NCI-H2081 treated with DMSO at 0.1 percent for 48 hours (cell line): ENCODE measurements around the gene IP6K2.

ENCODE experiments used
- DNase-seq: peaks from one replicate; lab custom pipeline; 2025; lab: John Stamatoyannopoulos, UW

IP6K2 gene

DNA sequence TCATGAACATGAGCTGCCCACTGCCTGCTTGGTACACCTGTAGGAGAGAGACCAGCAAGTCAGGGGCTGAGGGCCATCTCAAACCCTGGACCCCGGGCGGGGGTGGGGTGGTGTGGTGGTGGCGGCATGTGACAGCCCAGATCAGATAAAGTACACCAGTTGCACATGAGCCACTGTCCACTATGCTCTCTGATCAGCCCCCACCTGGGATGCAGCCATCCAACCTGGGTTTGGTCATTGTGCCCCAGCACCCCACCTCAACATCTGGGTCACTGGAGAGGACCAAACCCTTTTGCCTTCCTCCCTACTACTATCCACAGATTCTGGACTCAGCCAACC, 28.3 kb downstream of the IP6K2 start:
- no peak for DNase-seq

GRCh38 chr3:48688032-48688736, 28.8 kb downstream of the IP6K2 start:
- no peak for DNase-seq

- no peak for DNase-seq
Observed at GRCh38 chr3:48687220-48687678, 29.8 kb downstream of the IP6K2 start.

DNA sequence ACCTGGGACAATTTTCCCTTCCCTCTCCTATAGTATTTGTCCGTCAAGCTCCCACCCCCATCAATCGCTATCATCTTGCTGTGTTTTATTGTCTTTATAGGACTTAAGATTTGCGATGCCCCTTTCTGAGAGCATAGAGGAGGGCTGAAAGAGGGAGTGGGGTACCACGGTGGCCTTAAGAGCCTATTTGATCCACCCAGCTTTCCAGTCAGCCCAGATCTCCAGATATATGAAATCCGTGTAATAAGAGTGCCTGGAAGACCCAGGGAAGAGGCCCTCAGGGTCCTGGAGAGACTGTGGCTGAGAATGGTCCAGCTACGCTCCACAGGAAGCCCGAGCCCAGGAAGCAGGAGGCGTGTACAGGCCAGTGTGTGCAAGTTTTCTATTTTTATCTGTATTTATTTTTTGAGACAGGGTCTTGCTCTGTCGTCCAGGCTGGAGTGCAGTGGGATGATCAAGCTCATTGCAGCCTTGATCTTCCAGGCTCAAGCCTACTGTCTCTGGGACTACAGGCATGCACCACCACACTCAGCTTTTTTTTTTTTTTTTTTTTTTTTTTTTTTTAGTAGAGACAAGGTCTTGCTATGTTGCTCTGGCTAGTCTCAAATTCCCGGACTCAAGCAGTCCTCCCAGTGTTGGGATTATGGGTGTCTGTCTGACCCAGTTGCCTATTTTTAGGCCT, 30.3 kb downstream of the IP6K2 start:
- DNase-seq: no peak

DNA sequence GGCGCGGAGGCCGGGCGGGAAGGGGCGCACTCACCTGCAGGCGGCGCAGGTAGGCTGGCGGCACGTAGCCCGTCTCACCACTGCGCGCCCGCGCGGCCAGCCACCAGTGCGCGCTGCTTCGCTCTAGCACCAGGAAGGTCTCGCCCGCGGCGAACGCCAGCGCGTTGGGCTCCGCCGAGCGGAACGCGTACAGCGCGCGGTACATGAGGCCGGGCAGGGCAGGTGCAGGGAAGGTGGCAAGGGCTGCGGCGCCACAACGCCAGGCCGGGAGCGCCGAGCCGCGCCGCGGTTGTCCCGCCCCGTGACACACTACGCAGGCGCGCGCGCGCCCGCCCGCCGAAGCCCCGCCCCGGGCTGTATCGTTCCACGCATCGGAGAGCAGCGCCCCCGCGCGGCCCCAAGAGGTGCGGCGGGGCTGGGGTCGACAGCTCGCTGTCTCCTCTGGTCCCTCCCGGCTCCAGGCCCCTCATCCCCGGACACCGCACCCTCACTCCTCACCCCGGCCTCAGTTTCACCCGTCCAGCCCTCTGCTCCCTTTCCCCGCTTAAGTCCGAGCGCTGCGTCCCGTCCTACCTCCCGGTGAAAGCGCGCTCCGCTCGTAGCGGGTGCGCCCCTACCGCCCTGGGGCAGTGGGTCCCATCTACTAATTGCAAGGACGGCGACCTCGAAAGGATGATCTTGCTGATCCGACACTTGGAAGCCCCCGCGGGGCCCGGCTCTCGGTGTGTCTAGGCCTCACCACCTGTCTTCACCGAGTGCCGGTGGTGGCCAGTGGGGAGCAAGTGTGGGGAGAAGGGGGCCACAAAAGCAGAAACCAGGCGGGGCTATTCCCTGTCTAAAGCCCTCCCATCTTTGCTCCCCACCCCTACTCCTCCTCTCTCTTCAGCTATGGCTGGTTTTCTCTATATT, 31.2 kb downstream of the IP6K2 start, which contains the start of gene NCKIPSD:
NCKIPSD (minus strand) TSS at position 313 of the 909 bp plus-strand sequence; CDS start at position 205, 108 bp downstream.
- DNase-seq: no peak

DNA sequence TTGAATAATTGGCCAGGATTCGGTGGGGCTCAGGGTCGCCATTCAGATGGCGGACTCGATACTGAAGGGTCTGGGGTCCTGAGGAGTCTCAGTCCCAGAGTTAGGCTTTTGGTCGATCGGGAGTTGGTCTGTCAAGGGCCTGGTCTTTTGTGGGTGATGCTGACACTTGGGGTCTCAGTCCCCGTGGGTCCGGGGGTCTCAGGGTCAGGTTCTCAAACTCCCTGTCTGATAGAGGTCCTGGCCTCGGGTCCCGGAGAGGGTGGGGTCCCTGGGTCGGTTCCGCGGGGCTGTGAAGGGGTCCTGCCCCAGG, 31.8 kb downstream of the IP6K2 start:
- no peak for DNase-seq

GRCh38 chr3:48684480-48685143, 32.4 kb downstream of the IP6K2 start:
- DNase-seq: no peak

- DNase-seq: no peak
Observed at GRCh38 chr3:48684054-48684349, 33.0 kb downstream of the IP6K2 start.

- no peak for DNase-seq
Observed at GRCh38 chr3:48682786-48683185, 34.2 kb downstream of the IP6K2 start.

DNA sequence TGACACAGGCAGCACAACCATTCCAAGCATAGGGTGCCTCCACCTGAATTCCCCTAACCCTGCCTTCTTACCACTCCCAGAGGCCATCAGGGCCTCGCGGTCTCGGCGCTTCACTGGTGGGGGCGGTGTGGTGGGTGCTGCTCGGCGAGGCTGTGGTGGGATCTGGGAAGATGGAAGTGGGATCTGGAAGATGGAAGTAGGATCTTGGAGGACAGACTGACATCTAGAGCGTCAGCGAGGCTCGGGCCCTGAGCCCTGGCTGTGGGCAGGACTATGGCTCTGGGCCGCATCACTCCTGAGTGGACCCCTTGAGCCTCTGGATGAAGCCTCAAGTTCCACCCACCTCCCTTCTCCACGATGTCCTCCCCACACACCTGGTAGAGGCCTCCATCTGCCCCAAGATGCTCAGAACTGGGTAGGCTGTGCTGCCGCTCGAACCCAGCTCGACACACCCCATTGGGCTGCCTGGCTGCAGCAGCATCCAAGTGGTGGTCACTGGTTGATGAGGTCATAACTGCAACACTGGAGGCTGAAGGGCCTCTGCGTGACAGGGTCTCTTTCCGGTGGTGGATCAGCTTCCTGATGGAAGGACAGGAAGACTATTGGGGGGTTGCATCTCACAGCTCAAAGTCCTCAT, 34.9 kb downstream of the IP6K2 start:
- no peak for DNase-seq

- DNase-seq: no peak
Observed at GRCh38 chr3:48681541-48681880, 35.5 kb downstream of the IP6K2 start.

DNA sequence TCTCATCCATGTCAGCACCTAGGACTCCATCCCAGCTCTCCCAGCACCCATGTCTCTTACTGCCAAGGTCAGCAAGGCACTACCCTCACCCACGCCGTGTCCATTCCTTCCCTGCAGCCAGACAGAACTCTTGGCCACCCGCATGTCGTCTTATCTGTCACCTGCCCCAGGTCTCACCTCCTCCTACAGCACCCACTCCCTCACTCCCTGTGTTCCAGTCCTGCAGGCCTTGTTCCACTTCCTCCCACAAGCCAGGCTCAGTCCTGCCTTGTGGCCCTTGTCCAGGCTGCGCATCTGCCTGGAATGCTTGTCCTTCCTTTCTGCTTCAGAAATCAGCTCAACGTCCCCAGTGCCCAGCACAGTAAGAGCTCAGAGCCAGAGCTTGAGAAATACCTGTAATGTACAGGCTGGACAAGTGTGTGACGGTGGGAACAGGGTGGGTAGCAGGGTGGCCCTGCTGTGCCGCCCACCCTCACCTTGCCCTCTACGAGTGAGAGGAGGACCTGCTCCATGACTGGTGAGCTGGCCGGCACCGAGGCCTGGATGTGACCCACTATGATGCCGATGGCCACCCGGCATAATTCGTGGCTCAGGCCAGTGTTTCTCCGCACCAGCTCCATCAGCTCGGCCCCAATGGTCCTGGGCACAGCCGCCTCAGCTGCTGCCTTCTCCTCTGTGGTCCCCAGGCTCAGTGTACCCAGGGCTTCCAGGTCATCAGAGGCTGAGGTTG, 36.0 kb downstream of the IP6K2 start:
- DNase-seq: no peak

DNA sequence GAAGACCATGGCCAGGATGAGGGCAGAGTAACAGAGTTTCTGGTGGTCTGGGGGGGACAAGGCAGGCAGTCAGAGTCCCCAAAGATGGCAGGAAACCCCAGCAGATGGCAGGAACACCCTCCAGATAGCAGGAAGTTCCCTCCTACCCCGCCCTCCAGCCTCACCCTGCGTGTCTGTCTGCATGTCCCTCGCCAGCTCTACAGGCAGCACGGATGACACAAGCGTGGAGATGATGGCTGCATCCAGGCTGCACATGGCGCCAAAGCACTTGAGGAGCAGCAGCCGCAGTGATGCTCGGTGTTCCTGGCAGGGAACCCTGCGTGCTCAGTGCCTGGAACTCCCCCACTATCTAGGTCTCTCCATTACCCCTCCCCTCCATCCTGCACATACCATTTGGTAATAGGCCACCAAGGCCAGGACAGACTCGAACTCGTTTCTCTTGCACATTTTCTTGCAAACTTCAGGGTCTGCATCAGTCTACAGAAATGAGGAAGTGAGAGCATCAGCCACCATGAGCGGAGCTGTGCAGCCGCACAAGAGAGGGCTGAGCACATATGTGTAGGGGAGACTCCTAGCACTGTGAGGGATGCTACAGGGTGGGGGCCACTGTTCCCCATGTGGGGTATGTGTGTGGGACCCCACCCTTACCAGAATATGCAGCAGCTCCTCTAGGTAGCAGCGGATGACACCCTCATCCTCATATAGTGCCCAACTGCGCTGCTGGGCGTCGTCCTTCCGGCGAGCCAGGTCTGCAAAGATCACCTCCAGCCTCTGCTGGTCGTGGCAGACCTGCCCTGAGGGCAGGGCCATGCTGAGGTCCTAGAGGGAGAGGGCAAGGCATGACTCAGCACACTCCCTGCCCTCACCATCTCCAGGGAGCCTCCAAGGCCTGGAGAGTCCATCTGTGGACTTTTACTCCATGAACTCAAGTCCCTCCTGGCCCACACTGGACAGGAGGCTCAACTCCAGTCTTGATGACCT, 37.3 kb downstream of the IP6K2 start:
- DNase-seq: no peak

GRCh38 chr3:48678566-48679380, 38.2 kb downstream of the IP6K2 start:
- DNase-seq: no peak

DNA sequence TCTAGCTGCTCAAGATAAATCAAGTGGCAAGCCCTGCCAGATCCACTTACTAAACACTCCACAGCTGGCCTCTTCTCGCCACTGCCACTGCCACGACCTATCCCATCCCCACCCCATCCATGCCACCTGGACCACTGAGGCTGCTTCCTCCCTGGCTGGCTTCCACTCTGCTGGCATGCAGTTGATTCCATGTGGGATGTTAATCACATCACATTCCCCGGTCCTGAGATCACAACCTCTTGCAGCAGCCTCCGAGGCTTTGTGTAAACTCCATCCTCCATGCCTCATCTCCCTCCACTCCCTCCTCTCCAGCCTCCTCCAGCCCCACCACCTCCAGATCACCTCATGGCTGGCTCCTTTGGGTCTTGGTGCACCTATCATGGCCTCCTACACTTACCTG, 39.0 kb downstream of the IP6K2 start:
- DNase-seq: no peak

- DNase-seq: no peak
Observed at GRCh38 chr3:48674505-48674904, 42.5 kb downstream of the IP6K2 start.

DNA sequence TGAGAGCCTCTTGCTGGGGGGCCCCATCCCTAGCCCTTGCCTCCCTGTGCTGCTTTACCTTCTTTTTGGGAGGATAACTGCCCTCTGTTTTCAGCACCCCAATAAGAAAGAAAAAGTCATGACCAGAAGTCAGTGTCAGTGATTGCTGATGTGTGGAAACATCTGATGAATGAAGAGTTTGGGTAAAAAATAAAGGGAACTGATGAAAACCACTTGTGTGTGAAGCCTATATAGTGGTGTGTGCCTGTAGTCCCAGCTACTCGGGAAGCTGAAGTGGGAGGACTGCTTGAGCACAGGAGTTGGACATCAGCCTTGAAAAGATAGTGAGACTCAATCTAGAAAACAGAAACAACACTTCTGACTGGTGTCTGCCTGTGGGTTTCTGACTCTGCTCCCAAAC, 44.5 kb downstream of the IP6K2 start:
- no peak for DNase-seq

DNA sequence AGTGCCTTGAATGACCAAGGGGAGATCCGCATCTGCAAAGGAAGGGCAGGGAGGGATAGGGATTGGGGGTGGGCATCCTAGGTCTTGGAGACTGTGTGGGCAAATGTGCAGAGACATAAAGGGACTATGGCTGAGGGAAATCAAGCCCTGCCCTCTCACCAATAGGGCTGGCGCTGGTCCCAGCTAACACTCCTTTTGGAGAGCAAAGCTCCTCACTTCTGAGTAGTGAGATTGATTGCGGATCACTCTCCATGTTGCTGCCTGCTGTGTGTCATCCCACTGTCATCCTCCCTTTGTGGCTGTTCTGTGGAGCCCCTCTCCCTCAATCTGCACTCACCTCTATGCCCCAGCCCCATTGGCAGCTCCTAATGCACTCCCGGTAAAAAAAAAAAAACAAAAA, 52.1 kb downstream of the IP6K2 start:
- DNase-seq: no peak

DNA sequence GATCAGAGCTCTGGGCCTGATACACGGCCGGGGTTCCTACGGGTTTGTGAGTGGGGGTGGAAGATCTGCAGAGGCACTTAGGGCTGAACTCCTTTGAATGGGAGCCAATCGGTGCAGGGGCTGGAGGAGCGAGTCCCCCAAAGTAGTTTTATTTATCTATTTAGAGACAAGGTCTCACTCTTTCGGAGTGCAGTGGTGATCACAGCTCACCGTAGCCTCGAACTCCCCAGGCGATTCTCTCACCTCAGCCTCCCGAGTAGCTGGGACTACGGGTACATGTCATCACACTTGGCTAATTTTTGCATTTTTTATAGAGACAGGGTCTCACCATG, 52.7 kb downstream of the IP6K2 start:
- DNase-seq: no peak
